Activated T-cell treated with anti-CD3 and anti-CD28 coated beads, Interleukin-2, amount 50 U/mL, for 48 hours (primary cell): ENCODE measurements around the gene ACTL9.
A peak's percentile ranks its signal among the peaks of the same experiment; 100 is the strongest.
"Not testable (repeated sequence)": the region's sequence is repeated elsewhere in the genome, so short reads cannot be mapped to it uniquely, and the experiment has no call there.

Source experiments
- DNase-seq, 2 experiments: peaks; one replicate each; pipeline ENCODE4 v3.0.0-alpha.2; 2020

Gene ACTL9

DNA sequence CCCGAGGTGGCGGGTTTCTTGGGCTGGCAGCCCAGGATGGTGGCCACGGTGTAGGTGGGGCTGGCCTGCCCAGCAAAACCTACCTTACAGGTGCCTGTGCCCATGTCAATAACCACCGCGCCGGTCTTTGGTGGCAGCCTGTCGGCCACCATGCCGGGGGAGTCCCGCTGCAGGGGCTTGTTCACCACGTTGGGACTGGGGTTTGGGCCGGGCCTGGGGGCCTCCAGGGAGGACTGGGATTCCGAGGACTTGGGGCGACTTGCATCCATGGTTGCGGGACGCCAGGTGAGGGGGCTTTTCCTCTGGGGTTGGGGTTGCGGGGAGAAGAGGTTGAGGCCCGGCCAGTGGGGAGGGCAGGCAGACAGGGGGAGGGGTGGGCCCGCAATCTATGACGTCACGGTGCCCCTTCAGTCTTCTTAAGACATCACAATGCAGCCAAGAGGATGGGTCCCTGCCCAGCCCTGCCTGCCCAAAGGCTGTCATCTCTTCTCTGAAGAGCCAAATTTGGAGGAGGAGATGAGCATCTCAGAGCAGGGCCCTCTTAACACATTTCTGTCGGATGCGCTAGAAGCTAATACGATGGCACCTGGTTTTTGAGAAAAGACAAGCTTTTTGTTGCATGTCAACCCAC is at the start of gene ACTL9:
TSS of gene ACTL9 (minus strand) at position 363 of the 631 bp plus-strand sequence. CDS start at position 269, 94 bp downstream.
- no peak for DNase-seq

GRCh38 chr19:8739291-8740065 is 40.9 kb upstream of the ACTL9 start:
- DNase-seq = not testable (repeated sequence)

DNA sequence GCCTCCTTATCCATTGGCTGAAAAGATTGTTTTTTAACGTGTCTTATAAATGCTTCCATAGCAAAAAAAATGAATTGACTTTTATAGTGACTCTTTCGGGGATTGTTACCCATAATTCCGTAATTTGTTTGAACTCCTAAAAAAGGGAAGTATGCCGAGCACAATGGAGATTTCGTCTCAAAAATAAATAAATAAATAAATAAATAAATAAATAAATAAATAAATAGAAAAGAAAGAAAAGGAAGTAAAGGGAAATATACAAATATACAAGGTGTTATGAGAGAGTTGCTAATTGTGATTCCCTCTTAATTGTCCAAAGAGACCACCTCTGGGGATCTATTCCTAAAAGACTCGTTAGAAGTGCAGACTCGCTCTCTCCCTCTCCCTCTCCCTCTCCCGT is 39.8 kb upstream of the ACTL9 start:
- no peak for DNase-seq

DNA sequence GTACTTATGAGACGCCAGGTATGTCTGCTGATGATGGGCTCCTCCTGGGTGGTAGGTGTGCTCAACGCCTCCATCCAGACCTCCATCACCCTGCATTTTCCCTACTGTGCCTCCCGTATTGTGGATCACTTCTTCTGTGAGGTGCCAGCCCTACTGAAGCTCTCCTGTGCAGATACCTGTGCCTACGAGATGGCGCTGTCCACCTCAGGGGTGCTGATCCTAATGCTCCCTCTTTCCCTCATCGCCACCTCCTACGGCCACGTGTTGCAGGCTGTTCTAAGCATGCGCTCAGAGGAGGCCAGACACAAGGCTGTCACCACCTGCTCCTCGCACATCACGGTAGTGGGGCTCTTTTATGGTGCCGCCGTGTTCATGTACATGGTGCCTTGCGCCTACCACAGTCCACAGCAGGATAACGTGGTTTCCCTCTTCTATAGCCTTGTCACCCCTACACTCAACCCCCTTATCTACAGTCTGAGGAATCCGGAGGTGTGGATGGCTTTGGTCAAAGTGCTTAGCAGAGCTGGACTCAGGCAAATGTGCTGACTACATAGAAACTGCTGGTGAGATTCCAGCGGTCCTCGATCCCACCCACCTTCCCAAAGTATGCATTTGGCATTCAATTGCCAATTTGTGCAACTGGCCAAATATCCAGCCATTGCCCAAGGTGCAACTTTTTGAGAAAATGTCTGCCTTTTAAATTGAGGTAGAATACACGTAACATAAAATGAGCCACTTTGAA is 33.0 kb upstream of the ACTL9 start:
- DNase-seq = peak in 1 of 2 experiments; percentile 20

GRCh38 chr19:8724276-8724675 is 25.7 kb upstream of the ACTL9 start:
- DNase-seq = no peak

DNA sequence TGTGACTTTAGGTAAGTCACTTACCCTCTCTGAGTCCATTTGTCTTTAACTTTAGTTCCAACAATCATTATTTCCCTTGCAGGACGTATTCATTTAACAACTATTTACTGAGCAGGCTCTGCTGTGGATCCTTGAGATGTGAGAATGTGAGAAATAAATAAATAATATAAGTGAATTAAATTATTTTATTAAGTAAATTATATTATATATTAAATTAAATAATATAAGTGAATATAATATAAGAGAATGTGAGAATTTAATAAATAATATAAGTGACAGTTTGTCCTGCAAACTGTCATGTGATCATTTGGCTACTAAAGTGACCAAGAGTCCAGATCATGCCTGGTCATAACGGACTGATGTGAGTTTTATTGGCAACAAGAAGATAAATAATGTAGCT is 23.4 kb upstream of the ACTL9 start:
- DNase-seq = no peak

DNA sequence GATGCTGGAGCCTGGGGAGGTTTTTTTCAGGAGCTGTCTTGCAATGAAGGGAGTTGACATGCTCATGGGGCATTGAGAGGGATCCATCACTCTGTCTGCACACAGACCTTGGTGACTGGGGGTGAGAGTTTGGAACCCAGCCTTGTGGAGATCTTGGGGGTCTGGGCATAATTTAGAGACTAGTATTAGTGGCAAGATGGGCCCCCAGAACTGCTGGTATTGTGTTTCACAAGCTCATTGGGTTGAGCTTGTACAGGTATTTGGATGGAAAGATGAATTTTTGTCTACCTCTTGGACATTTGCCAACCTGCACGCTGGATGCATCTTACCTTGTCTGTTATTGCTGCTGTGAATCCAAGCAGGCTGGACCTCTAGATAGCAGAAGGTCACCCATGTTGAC is 22.7 kb upstream of the ACTL9 start, which contains the start of gene OR2Z1:
TSS of gene OR2Z1 (plus strand) at position 301 of the 400 bp plus-strand sequence. CDS start 9,395 bp downstream, outside the sequence.
- no peak for DNase-seq

DNA sequence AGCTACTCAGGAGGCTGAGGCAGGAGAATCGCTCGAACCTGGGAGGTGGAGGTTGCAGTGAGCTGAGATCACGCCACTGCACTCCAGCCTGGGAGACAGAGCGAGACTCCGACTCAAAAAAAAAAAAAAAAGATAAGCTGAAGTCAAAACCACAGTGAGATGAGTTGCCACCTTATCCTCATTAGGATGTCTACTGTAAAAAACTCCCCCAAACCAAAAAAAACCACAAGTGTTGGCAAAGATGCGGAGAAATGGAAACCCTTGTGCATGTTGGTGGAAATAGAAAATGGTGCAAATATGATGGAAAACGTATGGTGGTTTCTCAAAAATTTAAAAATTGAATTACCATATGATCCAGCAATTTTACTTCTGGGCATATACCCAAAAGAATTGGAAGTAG is 11.7 kb upstream of the ACTL9 start:
- not testable (repeated sequence) for DNase-seq

GRCh38 chr19:8705742-8706141 is 7.1 kb upstream of the ACTL9 start:
- DNase-seq = no peak

DNA sequence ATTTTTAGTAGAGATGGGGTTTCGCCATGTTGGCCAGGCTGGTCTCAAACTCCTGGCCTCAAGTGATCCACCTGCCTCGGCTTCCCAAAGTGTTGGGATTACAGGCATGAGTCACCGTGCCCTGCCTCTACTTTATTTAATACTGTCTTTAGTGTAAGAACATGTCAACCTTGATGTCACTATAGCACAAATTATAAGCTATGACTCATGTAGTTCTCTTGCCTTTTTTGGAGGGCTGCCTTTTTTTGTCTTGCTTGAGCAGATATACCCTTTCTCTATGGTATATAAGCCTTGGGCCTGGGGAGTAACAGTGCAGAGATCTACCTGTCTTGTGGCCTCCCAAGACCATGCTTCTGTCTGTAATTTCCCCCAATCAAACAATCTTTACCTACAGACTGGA is 6.7 kb upstream of the ACTL9 start:
- not testable (repeated sequence) for DNase-seq

DNA sequence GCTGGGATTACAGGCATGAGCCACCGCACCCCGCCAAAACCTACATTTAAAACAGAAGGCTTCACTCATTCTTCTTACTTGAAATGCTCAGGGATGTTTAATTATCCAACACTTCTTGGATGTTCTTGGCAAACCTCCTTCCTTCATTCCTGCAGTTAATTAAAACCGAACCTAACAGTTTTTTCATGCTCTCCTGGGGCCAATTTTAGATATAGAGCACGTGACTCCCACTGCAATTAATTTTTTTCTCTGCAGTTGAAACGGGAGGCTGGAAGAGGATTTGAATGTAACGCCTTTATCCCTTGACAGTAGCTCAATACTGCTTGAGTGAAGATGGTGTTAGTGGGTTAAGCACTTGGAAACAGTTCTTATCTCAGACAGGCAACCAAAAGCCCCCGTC is 4.6 kb upstream of the ACTL9 start:
- DNase-seq = no peak

GRCh38 chr19:8702350-8702749 is 3.8 kb upstream of the ACTL9 start:
- DNase-seq = peak; percentile 54 to 55

- DNase-seq = no peak
Observed at GRCh38 chr19:8700956-8701355, 2.4 kb upstream of the ACTL9 start.

- no peak for DNase-seq
Observed at GRCh38 chr19:8699908-8700307, 1.3 kb upstream of the ACTL9 start.

- DNase-seq = peak; percentile 41 to 42
Observed at GRCh38 chr19:8697671-8698432, 743 bp downstream of the ACTL9 start.

GRCh38 chr19:8696993-8697392 is 1.6 kb downstream of the ACTL9 start:
- no peak for DNase-seq

GRCh38 chr19:8695911-8696310 is 2.7 kb downstream of the ACTL9 start:
- no peak for DNase-seq

DNA sequence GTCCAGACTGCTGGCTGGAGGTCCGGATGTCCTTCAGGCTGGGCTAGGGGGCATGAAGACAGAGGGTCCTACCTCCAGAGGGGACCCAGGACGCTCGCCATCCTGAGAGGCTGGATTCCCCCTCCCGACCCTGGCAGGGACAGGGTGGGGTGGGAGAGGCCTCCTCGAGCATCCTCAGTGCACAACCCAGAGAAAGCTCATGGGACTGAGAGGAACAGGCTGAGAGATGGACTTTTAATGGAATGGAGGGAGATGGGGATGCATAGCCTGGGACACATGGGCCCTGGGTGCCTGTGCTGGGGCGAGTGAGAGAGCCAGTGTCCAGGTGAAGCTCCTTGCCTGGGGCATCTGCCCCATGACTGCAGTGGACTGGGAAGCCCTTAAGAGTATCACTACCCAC is 3.1 kb downstream of the ACTL9 start:
- no peak for DNase-seq

- no peak for DNase-seq
Observed at GRCh38 chr19:8690753-8691539, 7.6 kb downstream of the ACTL9 start.

DNA sequence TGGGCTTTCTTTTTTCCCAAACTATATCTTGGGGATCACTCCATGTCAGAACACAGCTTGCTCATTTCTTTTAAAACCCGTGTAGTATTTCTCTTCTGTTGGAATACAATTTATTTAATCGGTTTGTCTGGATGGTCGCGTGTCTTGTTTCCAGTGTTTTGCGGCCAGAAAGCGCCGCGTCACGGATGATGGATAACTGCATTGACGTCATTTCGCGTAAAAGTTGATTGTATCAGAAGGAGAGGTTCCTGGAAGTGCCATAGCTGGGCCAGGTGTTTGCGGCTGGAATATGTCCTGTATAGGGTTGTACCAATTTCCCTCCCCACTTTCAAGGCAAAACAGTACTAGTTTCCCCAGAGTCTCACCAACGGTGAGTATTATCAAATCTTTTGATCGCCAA is 9.7 kb downstream of the ACTL9 start:
- no peak for DNase-seq

DNA sequence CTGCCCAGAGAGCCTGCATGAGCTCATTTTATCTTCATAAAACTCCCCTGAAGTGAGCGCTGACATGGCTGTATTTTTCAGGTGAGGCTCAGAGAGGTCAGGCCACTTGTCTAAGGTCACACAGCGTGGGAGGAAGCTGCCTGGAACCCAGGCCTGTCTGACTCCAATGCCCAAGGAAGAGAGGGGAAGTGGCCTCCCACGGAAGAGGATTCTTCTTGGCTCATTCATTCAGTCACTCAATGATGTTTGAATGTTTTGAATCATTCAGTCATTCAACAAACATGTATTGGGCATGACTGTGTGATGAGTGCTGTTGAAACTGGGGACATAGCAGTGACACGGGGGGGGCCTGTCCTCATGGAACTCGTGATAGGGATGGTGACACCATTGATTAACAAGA is 12.0 kb downstream of the ACTL9 start:
- DNase-seq = peak; percentile 1 to 4
